Ishikawa (cell line): ENCODE results near the gene CHN2.

Source experiments
- CEBPB ChIP-seq: IDR thresholded peaks from 2 replicates; pipeline ENCODE4 v1.6.1; 2012
- CREB1 ChIP-seq: IDR thresholded peaks from 2 replicates; pipeline ENCODE4 v1.6.1; 2012; ENCODE audit warnings: low read depth
- FOXM1 ChIP-seq: IDR thresholded peaks from 2 replicates; pipeline ENCODE4 v1.6.1; 2012; ENCODE audit warnings: low read depth, borderline replicate concordance
- MAX ChIP-seq: IDR thresholded peaks from 2 replicates; pipeline ENCODE4 v1.6.1; 2012
- NFIC ChIP-seq: IDR thresholded peaks from 2 replicates; pipeline ENCODE4 v1.6.1; 2012
- RAD21 ChIP-seq: IDR thresholded peaks from 2 replicates; pipeline ENCODE4 v1.6.1; 2012; ENCODE audit warnings: low read depth
- TEAD4 ChIP-seq: IDR thresholded peaks from 2 replicates; pipeline ENCODE4 v1.6.1; 2012
- USF1 ChIP-seq: IDR thresholded peaks from 2 replicates; pipeline ENCODE4 v1.6.1; 2012
- YY1 ChIP-seq: IDR thresholded peaks from 2 replicates; pipeline ENCODE4 v1.6.1; 2012; ENCODE audit warnings: low read depth
- TF ChIP-seq, protein P1 (sequence below): IDR thresholded peaks from 2 replicates; pipeline ENCODE4 v1.6.1; 2012; ENCODE audit warnings: low read depth, mild to moderate bottlenecking

GRCh38 chr7:29145553-29146056, 49.0 kb upstream of the CHN2 start:
- no peak for TF ChIP-seq MAX
- TF ChIP-seq CEBPB = no peak
- no peak for TF ChIP-seq USF1
- TF ChIP-seq, protein P1, sequence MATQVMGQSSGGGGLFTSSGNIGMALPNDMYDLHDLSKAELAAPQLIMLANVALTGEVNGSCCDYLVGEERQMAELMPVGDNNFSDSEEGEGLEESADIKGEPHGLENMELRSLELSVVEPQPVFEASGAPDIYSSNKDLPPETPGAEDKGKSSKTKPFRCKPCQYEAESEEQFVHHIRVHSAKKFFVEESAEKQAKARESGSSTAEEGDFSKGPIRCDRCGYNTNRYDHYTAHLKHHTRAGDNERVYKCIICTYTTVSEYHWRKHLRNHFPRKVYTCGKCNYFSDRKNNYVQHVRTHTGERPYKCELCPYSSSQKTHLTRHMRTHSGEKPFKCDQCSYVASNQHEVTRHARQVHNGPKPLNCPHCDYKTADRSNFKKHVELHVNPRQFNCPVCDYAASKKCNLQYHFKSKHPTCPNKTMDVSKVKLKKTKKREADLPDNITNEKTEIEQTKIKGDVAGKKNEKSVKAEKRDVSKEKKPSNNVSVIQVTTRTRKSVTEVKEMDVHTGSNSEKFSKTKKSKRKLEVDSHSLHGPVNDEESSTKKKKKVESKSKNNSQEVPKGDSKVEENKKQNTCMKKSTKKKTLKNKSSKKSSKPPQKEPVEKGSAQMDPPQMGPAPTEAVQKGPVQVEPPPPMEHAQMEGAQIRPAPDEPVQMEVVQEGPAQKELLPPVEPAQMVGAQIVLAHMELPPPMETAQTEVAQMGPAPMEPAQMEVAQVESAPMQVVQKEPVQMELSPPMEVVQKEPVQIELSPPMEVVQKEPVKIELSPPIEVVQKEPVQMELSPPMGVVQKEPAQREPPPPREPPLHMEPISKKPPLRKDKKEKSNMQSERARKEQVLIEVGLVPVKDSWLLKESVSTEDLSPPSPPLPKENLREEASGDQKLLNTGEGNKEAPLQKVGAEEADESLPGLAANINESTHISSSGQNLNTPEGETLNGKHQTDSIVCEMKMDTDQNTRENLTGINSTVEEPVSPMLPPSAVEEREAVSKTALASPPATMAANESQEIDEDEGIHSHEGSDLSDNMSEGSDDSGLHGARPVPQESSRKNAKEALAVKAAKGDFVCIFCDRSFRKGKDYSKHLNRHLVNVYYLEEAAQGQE = no peak
- no peak for TF ChIP-seq TEAD4
- no peak for TF ChIP-seq CREB1
- TF ChIP-seq YY1 = no peak
- no peak for TF ChIP-seq RAD21
- no peak for TF ChIP-seq NFIC
- TF ChIP-seq FOXM1 = no peak
